Measurements from ENCODE around the gene AIMP1.
"Not testable (repeated sequence)": the region's sequence is repeated elsewhere in the genome, so short reads cannot be mapped to it uniquely, and the experiment has no call there.

The AIMP1 gene

GRCh38 chr4:106321168-106321567 lies 4.8 kb downstream of the AIMP1 start:
- ATAC-seq (ENCODE audit: low read depth); H3K27me3 Mint-ChIP-seq; H3K9me3 Mint-ChIP-seq; DNase-seq (ENCODE audit: low spot score in 2 of 2); H3K4me3 Mint-ChIP-seq; H3K27ac Mint-ChIP-seq: not testable (repeated sequence)
- peaks cover 12% of the 10 kb centered on the region for H3K4me1 Mint-ChIP-seq
- H3K36me3 Mint-ChIP-seq = peaks cover 14% of the 10 kb centered on the region

GRCh38 chr4:106321814-106322213 lies 5.5 kb downstream of the AIMP1 start:
- ATAC-seq (ENCODE audit: low read depth); H3K4me3 Mint-ChIP-seq; DNase-seq (ENCODE audit: low spot score in 2 of 2); H3K27me3 Mint-ChIP-seq; H3K9me3 Mint-ChIP-seq: not testable (repeated sequence)
- Mint-ChIP-seq H3K4me1 (peaks cover 12% of the 10 kb centered on the region), H3K27ac (peak overlapping the region; percentile 60), H3K36me3 (peaks cover 14% of the 10 kb centered on the region)

- peaks cover 21% of the 10 kb centered on the region for H3K36me3 Mint-ChIP-seq
- ATAC-seq (ENCODE audit: low read depth) (no peak), DNase-seq (ENCODE audit: low spot score in 2 of 2) (no peak)
- no peak overlapping the region for H3K27ac Mint-ChIP-seq
- no peaks in the 10 kb centered on the region for H3K9me3 Mint-ChIP-seq
- no peak overlapping the region for H3K4me3 Mint-ChIP-seq
- no peaks in the 10 kb centered on the region for H3K27me3 Mint-ChIP-seq
- H3K4me1 Mint-ChIP-seq = peaks cover 12% of the 10 kb centered on the region
Measured at GRCh38 chr4:106323119-106323518, 6.8 kb downstream of the AIMP1 start.

GRCh38 chr4:106325800-106326199 lies 9.4 kb downstream of the AIMP1 start:
- peaks cover 2% of the 10 kb centered on the region for H3K4me1 Mint-ChIP-seq
- no peak overlapping the region for H3K4me3 Mint-ChIP-seq
- no peaks in the 10 kb centered on the region for H3K27me3 Mint-ChIP-seq
- H3K9me3 Mint-ChIP-seq = no peaks in the 10 kb centered on the region
- H3K36me3 Mint-ChIP-seq = peaks cover 24% of the 10 kb centered on the region
- DNase-seq (ENCODE audit: low spot score in 2 of 2) (no peak), ATAC-seq (ENCODE audit: low read depth) (no peak)
- no peak overlapping the region for H3K27ac Mint-ChIP-seq

GRCh38 chr4:106329041-106329618 lies 12.8 kb downstream of the AIMP1 start:
- peaks cover 37% of the 10 kb centered on the region for H3K36me3 Mint-ChIP-seq
- no peaks in the 10 kb centered on the region for H3K4me1 Mint-ChIP-seq
- H3K27me3 Mint-ChIP-seq = no peaks in the 10 kb centered on the region
- H3K9me3 Mint-ChIP-seq = no peaks in the 10 kb centered on the region
- ATAC-seq (ENCODE audit: low read depth) (peak; percentile 64), DNase-seq (ENCODE audit: low spot score in 2 of 2) (no peak)
- H3K4me3 Mint-ChIP-seq = no peak overlapping the region
- H3K27ac Mint-ChIP-seq = no peak overlapping the region

- Mint-ChIP-seq H3K9me3 (peaks cover 6% of the 10 kb centered on the region), H3K27ac (no peak overlapping the region), H3K27me3 (no peaks in the 10 kb centered on the region), H3K4me3 (no peak overlapping the region), H3K36me3 (peaks cover 53% of the 10 kb centered on the region), H3K4me1 (no peaks in the 10 kb centered on the region)
- ATAC-seq (ENCODE audit: low read depth) = no peak
- DNase-seq (ENCODE audit: low spot score in 2 of 2) = no peak
Measured at GRCh38 chr4:106333186-106333585, 16.8 kb downstream of the AIMP1 start.

- DNase-seq (ENCODE audit: low spot score in 2 of 2) (no peak), ATAC-seq (ENCODE audit: low read depth) (no peak)
- no peak overlapping the region for H3K27ac Mint-ChIP-seq
- H3K9me3 Mint-ChIP-seq = peaks cover 7% of the 10 kb centered on the region
- peaks cover 3% of the 10 kb centered on the region for H3K4me1 Mint-ChIP-seq
- H3K27me3 Mint-ChIP-seq = no peaks in the 10 kb centered on the region
- H3K4me3 Mint-ChIP-seq = no peak overlapping the region
- peaks cover 59% of the 10 kb centered on the region for H3K36me3 Mint-ChIP-seq
Measured at GRCh38 chr4:106334741-106335470, 18.6 kb downstream of the AIMP1 start.

GRCh38 chr4:106336618-106337017 lies 20.3 kb downstream of the AIMP1 start:
- DNase-seq (ENCODE audit: low spot score in 2 of 2) (no peak), ATAC-seq (ENCODE audit: low read depth) (no peak)
- peaks cover 10% of the 10 kb centered on the region for H3K4me1 Mint-ChIP-seq
- H3K36me3 Mint-ChIP-seq = peaks cover 66% of the 10 kb centered on the region
- H3K9me3 Mint-ChIP-seq = peaks cover 10% of the 10 kb centered on the region
- no peak overlapping the region for H3K27ac Mint-ChIP-seq
- no peak overlapping the region for H3K4me3 Mint-ChIP-seq
- no peaks in the 10 kb centered on the region for H3K27me3 Mint-ChIP-seq

- H3K9me3 Mint-ChIP-seq = peaks cover 10% of the 10 kb centered on the region
- H3K4me1 Mint-ChIP-seq = peaks cover 14% of the 10 kb centered on the region
- no peaks in the 10 kb centered on the region for H3K27me3 Mint-ChIP-seq
- ATAC-seq (ENCODE audit: low read depth) (no peak), DNase-seq (ENCODE audit: low spot score in 2 of 2) (no peak)
- H3K4me3 Mint-ChIP-seq = no peak overlapping the region
- peaks cover 67% of the 10 kb centered on the region for H3K36me3 Mint-ChIP-seq
- peak overlapping the region; percentile 73 for H3K27ac Mint-ChIP-seq
Measured at GRCh38 chr4:106337916-106338315, 21.6 kb downstream of the AIMP1 start.

- no peak overlapping the region for H3K27ac Mint-ChIP-seq
- DNase-seq (ENCODE audit: low spot score in 2 of 2) (no peak), ATAC-seq (ENCODE audit: low read depth) (no peak)
- H3K9me3 Mint-ChIP-seq = peaks cover 10% of the 10 kb centered on the region
- peaks cover 14% of the 10 kb centered on the region for H3K4me1 Mint-ChIP-seq
- peaks cover 63% of the 10 kb centered on the region for H3K36me3 Mint-ChIP-seq
- no peak overlapping the region for H3K4me3 Mint-ChIP-seq
- no peaks in the 10 kb centered on the region for H3K27me3 Mint-ChIP-seq
Measured at GRCh38 chr4:106338671-106339070, 22.3 kb downstream of the AIMP1 start.

- DNase-seq (ENCODE audit: low spot score in 2 of 2) = no peak
- H3K27me3 Mint-ChIP-seq = no peaks in the 10 kb centered on the region
- no peak overlapping the region for H3K4me3 Mint-ChIP-seq
- no peak for ATAC-seq (ENCODE audit: low read depth)
- peaks cover 10% of the 10 kb centered on the region for H3K9me3 Mint-ChIP-seq
- H3K4me1 Mint-ChIP-seq = peaks cover 16% of the 10 kb centered on the region
- H3K27ac Mint-ChIP-seq = no peak overlapping the region
- peaks cover 68% of the 10 kb centered on the region for H3K36me3 Mint-ChIP-seq
Measured at GRCh38 chr4:106339431-106339830, 23.1 kb downstream of the AIMP1 start.

- H3K4me3 Mint-ChIP-seq = no peak overlapping the region
- peaks cover 63% of the 10 kb centered on the region for H3K36me3 Mint-ChIP-seq
- H3K27me3 Mint-ChIP-seq = no peaks in the 10 kb centered on the region
- H3K4me1 Mint-ChIP-seq = peaks cover 16% of the 10 kb centered on the region
- no peak for DNase-seq (ENCODE audit: low spot score in 2 of 2)
- H3K9me3 Mint-ChIP-seq = peaks cover 10% of the 10 kb centered on the region
- no peak overlapping the region for H3K27ac Mint-ChIP-seq
- no peak for ATAC-seq (ENCODE audit: low read depth)
Measured at GRCh38 chr4:106340774-106341173, 24.4 kb downstream of the AIMP1 start.

GRCh38 chr4:106343865-106344646 lies 27.7 kb downstream of the AIMP1 start:
- peaks cover 16% of the 10 kb centered on the region for H3K4me1 Mint-ChIP-seq
- ATAC-seq (ENCODE audit: low read depth) = no peak
- H3K27me3 Mint-ChIP-seq = no peaks in the 10 kb centered on the region
- no peak for DNase-seq (ENCODE audit: low spot score in 2 of 2)
- H3K36me3 Mint-ChIP-seq = peaks cover 46% of the 10 kb centered on the region
- H3K4me3 Mint-ChIP-seq = no peak overlapping the region
- H3K9me3 Mint-ChIP-seq = peaks cover 3% of the 10 kb centered on the region
- no peak overlapping the region for H3K27ac Mint-ChIP-seq

GRCh38 chr4:106344647-106344970 lies 28.3 kb downstream of the AIMP1 start:
- Mint-ChIP-seq H3K4me3 (no peak overlapping the region), H3K4me1 (peaks cover 13% of the 10 kb centered on the region), H3K36me3 (peaks cover 44% of the 10 kb centered on the region), H3K27ac (no peak overlapping the region), H3K9me3 (peaks cover 3% of the 10 kb centered on the region), H3K27me3 (no peaks in the 10 kb centered on the region)
- DNase-seq (ENCODE audit: low spot score in 2 of 2) (no peak), ATAC-seq (ENCODE audit: low read depth) (no peak)
